Stomach (tissue), 9 donors: ENCODE results near the gene RAVER2. TPM values are rescaled to one million over a fixed set of nuclear protein-coding genes. Genes with fewer than 3 reads are reported as not detected.
"Not testable (repeated sequence)": the region's sequence is repeated elsewhere in the genome, so short reads cannot be mapped to it uniquely, and the experiment has no call there.

Source experiments
- DNase-seq, 2 donors: peaks; one replicate each; pipeline versions ENCODE4 v3.0.0 to v3.0.0-alpha.2; 2013 to 2019
- H3K27ac ChIP-seq, 5 donors: fragments of 200-600 bp in 4 of 5; sonication (generic) in 4 of 5; one replicate each; pipeline ENCODE4 v1.5.1; 2013 to 2019; ENCODE audit warnings: mild to moderate bottlenecking in 1 of 5, moderate library complexity in 1 of 5
- H3K27me3 ChIP-seq, 3 donors: fragments of 200-600 bp; sonication (generic); one replicate each; pipeline ENCODE4 v1.5.1; 2017 to 2019; ENCODE audit warnings: mixed run types in 1 of 3
- H3K36me3 ChIP-seq, 4 donors: fragments of 200-600 bp; sonication (generic); 1 replicate in 3 of 4; 2 replicates in 1 of 4; pipeline ENCODE4 v1.5.1; 2016 to 2019
- H3K4me1 ChIP-seq, 4 donors: fragments of 200-600 bp; sonication (generic); one replicate each; pipeline ENCODE4 v1.5.1; 2016 to 2019
- H3K4me3 ChIP-seq, 4 donors: fragments of 200-600 bp; sonication (generic) in 3 of 4; one replicate each; pipeline ENCODE4 v1.5.1; 2016 to 2019; ENCODE audit warnings: mild to moderate bottlenecking in 1 of 4
- H3K9me3 ChIP-seq, 4 donors: fragments of 200-600 bp; sonication (generic); one replicate each; pipeline ENCODE4 v1.5.1; 2016 to 2019
- CTCF ChIP-seq, 7 experiments: fragments of 450-650 bp in 4 of 7; fragments of 200-600 bp in 3 of 7; sonication (generic) in 3 of 7; IDR thresholded peaks; one replicate each; pipeline ENCODE4 v1.5.1; 2016 to 2019; ENCODE audit warnings: antibody characterized with exemption in 7 of 7, control low read depth in 2 of 7, mild to moderate bottlenecking in 1 of 7
- EP300 ChIP-seq: sonication (generic); formaldehyde crosslinking; IDR thresholded peaks from one replicate; pipeline ENCODE4 v1.6.1; 2017; ENCODE audit warnings: antibody characterized with exemption
- POLR2A ChIP-seq, 4 donors: fragments of 450-650 bp; IDR thresholded peaks; one replicate each; pipeline ENCODE4 v1.6.1; 2016; ENCODE audit warnings: antibody characterized with exemption in 4 of 4, control low read depth in 2 of 4, mild to moderate bottlenecking in 1 of 4, moderate library complexity in 1 of 4
- POLR2AphosphoS5 ChIP-seq, 3 donors: sonication (generic); formaldehyde crosslinking; IDR thresholded peaks; one replicate each; pipeline ENCODE4 v1.6.1; 2016; ENCODE audit warnings: antibody characterized with exemption in 3 of 3
- WGBS, 5 donors: extraction: QIAGEN DNeasy Blood & Tissue Kit in 3 of 5; methylation state at CpG; one replicate each; pipeline versions ENCODE4 v1.1.5 to v1.1.7; 2013 to 2018; 5-methylcytosine and 5-hydroxymethylcytosine counted together
- intact Hi-C: fragments of 100-400 bp; cut with DNase I; formaldehyde crosslinking; loops from one replicate; pipeline ENCODE4 v1.15.1; 2023; ENCODE audit warnings: low total_unique reads
- polyA plus RNA-seq, 3 donors: library from polyadenylated mRNA; stranded (reverse); fragments of 200-250 nt; gene quantifications; one replicate each; pipeline ENCODE4 v1.2.3, GENCODE V29; 2013
- total RNA-seq, 5 donors: library from RNA; depleted of rRNA; stranded (reverse); fragments of >200 nt; gene quantifications; one replicate each; pipeline versions ENCODE4 v1.1.0 to v1.2.3, GENCODE V29; 2014 to 2016
- donor health status: healthy with polysubstance abuse.
- donor health status: Bipolar disorder and iron deficiency.
- donor health status: healthy.

Gene RAVER2
- total and polyA plus RNA-seq, 8 donors: 4.7 to 27.5 (median 13.9) TPM

- Histone ChIP-seq H3K4me1 (no peaks in the 10 kb centered on the region), H3K27me3 (no peaks in the 10 kb centered on the region), H3K4me3 (no peak overlapping the region), H3K27ac (no peak overlapping the region), H3K9me3 (no peaks in the 10 kb centered on the region), H3K36me3 (no peaks in the 10 kb centered on the region)
- no peak for DNase-seq
- intact Hi-C loops: no loop called here
- no peak for TF ChIP-seq POLR2AphosphoS5 (IDR thresholded peaks at IDR 0.05)
- TF ChIP-seq POLR2A (IDR thresholded peaks at IDR 0.05): no peak
- TF ChIP-seq EP300: no peak
- no peak for TF ChIP-seq CTCF (IDR thresholded peaks at IDR 0.05)
- 80 to 90% (median 87%) methylated on average over 5 of the region's 5 CpGs for WGBS, 5 donors
Measured at GRCh38 chr1:64701071-64701470, 43.8 kb upstream of the RAVER2 start.

GRCh38 chr1:64701886-64702285, 43.0 kb upstream of the RAVER2 start:
- H3K9me3 ChIP-seq: no peaks in the 10 kb centered on the region
- no peaks in the 10 kb centered on the region for H3K27me3 ChIP-seq
- H3K36me3 ChIP-seq: no peaks in the 10 kb centered on the region
- no peak overlapping the region for H3K27ac ChIP-seq
- H3K4me1 ChIP-seq: no peaks in the 10 kb centered on the region
- intact Hi-C loops: no loop called here
- no peak for DNase-seq
- no peak overlapping the region for H3K4me3 ChIP-seq
- 54 to 78% (median 71%) methylated on average over 2 of the region's 2 CpGs for WGBS, 5 donors
- TF ChIP-seq POLR2AphosphoS5 (IDR thresholded peaks at IDR 0.05) (no peak), CTCF (IDR thresholded peaks at IDR 0.05) (no peak), POLR2A (IDR thresholded peaks at IDR 0.05) (no peak), EP300 (no peak)

- H3K4me3 ChIP-seq, H3K4me1 ChIP-seq, DNase-seq, H3K27me3 ChIP-seq, intact Hi-C loops, H3K36me3 ChIP-seq, H3K27ac ChIP-seq, H3K9me3 ChIP-seq: not testable (repeated sequence)
- WGBS, 5 donors: 90 to 94% (median 92%) methylated on average over 3 of the region's 3 CpGs
Measured at GRCh38 chr1:64702670-64703069, 42.2 kb upstream of the RAVER2 start.

DNA sequence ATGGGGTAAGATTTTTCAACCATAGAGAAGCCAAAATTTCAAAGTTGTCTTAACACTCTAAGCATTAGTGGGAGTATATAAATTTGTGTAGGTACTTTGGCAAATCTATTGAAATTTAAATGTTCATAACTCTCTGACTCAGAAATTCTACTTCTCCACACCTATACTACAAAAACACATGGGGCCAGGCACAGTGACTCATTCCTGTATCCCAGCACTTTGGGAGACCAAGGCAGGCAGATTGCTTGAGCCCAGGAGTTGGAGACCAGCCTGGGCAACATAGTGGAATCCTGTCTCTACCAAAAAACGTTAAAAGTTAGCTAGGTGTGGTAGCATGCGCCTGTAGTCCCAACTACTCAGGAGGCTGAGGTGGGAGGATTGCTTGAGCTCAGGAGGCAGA, 41.3 kb upstream of the RAVER2 start:
- Histone ChIP-seq H3K4me3 (no peak overlapping the region), H3K9me3 (no peaks in the 10 kb centered on the region), H3K36me3 (no peaks in the 10 kb centered on the region), H3K27me3 (no peaks in the 10 kb centered on the region), H3K27ac (no peak overlapping the region), H3K4me1 (no peaks in the 10 kb centered on the region)
- DNase-seq: no peak
- TF ChIP-seq EP300: no peak
- no peak for TF ChIP-seq POLR2A (IDR thresholded peaks at IDR 0.05)
- TF ChIP-seq POLR2AphosphoS5 (IDR thresholded peaks at IDR 0.05): no peak
- no peak for TF ChIP-seq CTCF (IDR thresholded peaks at IDR 0.05)
- intact Hi-C loops: no loop called here
- 80 to 92% (median 87%) methylated on average over 2 of the region's 2 CpGs for WGBS, 5 donors

DNA sequence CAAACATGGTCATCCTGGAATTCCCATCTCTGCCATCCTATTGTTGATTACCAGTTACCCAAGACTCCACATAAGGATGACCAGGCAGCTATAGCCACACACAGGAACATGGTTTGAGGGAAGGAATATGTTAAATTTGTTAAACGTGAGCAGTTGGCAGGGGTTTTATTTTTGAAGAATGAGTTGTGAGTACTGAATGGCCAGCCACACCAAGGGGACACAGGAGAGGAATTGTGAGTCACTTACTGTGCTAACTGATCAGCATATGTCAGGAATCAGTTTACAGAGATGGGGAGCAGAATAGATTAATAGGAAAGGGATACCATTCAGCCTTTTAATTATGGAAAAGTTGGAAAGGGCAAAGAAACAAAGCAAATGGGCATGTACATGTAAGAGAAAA, 39.3 kb upstream of the RAVER2 start:
- TF ChIP-seq EP300 (no peak), POLR2A (IDR thresholded peaks at IDR 0.05) (no peak), POLR2AphosphoS5 (IDR thresholded peaks at IDR 0.05) (no peak), CTCF (IDR thresholded peaks at IDR 0.05) (no peak)
- Histone ChIP-seq H3K4me3 (no peak overlapping the region), H3K27ac (no peak overlapping the region), H3K9me3 (no peaks in the 10 kb centered on the region), H3K36me3 (no peaks in the 10 kb centered on the region), H3K27me3 (no peaks in the 10 kb centered on the region), H3K4me1 (no peaks in the 10 kb centered on the region)
- intact Hi-C loops: no loop called here
- DNase-seq: no peak
- 37 to 54% (median 52%) methylated on average over 1 of the region's 1 CpG for WGBS, 5 donors
